SW480 (cell line): ENCODE measurements around the gene ING3.
A peak's percentile ranks its signal among the peaks of the same experiment; 100 is the strongest.
"Not testable (repeated sequence)": the region's sequence is repeated elsewhere in the genome, so short reads cannot be mapped to it uniquely, and the experiment has no call there.

ENCODE experiments used
- DNase-seq: peaks from one replicate; pipeline ENCODE4 v3.0.0-alpha.2; 2016; ENCODE audit warnings: low spot score

Gene ING3

DNA sequence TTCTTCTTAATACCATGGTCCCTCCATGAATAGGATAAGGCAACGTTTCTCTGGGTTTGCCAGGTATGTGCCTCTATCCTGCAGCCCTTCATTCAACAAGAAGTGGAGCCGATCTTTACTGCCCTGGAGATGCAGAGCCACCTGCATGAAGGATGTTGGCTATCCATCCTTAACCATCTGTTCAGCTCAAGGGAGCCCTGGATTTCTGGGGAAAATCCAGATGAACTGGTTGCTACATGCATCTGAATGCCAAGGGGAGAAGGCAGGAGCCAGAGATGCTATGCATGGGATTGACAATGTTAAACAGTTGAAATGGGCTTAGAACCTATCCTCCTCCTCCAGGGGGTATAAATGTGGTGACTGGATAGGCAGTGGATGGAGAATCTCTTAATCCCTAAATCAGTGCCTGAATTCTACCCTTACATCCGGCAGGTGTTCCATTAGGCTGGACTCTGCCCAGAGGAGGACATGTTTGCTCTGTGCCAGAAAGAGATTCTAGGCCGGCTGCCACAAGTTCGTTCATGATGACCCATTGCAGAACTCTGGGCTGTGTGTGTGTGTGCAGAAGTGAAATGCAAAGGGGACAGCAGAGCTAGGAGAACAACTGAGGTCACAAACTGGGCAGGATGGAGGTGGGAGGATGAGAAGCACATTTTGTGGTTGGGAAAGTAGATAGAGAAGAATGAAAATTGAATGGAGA is 53.6 kb downstream of the ING3 start:
- DNase-seq = no peak

DNA sequence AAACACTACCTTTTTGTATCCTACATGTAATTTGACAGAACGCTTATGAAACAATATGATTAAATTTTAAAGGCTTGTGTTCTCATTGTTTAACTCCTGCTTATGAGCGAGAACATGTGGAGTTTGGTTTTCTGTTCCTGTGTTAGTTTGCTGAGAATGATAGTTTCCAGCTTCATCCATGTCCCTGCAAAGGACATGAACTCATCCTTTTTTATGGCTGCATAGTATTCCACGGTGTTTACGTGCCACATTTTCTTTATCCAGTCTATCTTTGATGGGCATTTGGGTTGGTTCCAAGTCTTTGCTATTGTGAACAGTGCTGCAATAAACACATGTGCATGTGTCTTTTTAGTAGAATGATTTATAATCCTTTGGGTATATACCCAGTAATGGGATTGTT is 54.5 kb downstream of the ING3 start:
- DNase-seq = not testable (repeated sequence)

DNA sequence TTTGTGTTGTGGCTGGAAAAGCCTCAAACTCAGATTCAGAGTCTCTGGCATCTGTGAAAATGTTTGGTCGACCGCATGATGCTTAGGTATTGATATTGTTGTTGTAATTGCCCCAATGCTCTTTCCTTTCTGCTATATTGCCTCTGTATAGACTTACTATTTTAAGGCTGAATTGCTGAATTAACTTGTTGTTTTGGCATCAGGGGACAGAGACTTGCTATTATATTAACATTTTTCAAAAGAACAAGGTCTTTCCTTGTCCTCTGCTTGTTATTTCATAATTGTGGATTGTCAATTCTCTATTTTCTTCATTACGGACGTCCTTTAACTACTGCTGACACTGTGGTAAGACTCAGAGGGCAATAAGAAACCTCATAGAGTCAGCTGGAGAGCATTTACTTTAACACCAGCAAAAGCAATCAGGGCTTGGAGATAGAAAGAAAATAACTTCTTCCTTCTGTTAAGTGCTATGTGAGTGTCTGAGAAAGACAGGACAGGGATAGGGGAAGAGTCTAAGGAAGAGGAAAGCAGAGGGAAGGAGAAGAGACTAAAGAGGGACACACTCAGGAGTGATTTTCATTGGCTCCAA is 55.5 kb downstream of the ING3 start:
- DNase-seq = no peak

DNA sequence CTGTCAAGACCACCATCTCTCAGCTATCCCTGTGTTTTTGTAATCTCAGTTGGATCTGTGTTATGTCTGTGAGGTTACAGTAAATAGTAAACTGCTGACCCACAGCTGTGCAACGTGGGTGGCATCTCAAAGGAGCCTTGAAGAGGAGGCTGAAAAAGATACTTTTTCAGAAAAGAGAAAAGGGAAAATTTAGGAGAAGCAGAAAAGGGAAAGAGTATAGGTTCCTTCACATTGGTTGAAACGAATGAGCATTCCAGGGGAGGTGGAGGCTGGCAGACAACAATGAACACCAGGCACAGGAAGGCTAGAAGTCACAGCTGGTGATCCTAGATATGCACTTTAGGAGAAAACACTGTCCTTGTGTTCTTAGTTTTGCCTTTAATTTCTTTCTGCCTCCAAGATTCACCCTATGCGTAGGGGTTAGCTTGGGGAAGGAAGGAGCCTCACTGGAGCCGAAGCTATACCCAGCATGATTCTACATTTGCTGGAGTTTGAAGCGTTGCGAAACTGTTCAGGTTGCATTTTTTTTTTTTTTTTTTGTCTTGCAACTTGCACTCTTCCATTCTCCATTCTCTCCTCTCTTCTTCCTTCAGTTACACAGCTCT is 56.2 kb downstream of the ING3 start:
- no peak for DNase-seq

DNA sequence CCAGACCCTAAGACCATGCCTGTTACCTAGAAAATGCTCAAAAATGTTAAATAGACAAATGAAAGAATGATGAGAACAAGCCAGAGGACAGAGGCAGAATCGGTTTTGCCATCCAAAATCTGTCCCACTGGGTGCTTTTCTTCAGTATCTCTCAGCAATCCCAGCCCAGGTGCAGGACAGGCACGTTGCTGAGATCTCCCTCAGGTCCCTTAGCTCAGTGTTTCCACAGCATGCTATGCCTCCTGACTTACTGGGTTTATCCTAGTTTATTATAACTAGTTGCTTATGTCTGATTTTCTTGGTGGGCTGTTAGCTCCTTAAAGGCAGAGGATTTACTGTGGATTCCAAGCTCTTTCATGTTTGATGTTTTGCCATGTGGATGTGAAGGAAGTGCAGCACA is 58.2 kb downstream of the ING3 start:
- no peak for DNase-seq

DNA sequence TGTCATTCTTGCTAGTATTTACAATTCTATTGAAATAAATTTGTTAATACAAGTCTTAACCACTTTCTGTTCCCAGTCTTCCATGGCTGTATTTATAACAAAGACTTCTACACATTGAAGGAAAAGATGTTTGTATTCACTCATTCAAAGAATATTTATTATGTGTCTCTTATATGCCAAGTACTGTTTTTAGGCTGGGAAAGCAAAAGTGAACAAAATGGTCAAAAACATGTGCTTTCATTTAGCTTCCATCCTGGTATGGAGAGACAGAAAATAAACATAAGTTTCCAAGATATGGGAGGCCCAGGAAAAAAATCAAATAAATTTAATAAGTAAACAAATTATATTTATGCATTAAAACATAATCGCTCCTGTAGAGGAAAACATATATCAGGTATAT is 60.8 kb downstream of the ING3 start:
- no peak for DNase-seq

DNA sequence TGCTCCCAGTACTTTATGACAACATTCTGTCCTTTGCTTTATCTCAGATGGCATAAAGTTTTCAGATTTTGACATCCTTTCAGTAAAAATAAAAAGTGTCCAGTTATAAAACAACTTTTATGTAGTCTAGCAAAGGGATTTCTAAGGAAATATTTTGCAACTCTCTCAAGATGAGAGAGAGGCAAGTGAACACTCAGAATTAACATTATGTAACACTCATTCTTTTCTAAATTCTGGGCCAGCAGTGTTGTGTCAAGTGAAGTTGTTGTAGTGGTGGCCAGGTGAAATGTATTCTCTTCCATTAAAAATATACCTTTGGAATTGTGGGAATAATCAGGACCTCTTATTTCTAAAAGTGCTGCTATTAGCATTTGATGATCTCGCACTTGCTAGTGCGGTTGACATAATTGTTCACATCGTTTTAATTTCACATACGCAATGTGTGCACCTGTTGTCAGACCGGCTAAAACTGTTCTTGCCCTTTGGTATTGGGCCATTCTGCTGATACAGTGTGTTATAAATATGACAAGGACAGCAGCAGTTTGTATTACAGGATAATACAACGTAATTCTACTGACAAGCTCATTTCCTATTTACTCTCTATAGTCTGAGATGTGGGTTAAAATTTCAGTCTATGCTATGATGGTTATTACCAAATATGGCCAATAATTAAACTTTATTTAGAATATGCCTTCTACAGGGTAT is 61.7 kb downstream of the ING3 start:
- DNase-seq = no peak

DNA sequence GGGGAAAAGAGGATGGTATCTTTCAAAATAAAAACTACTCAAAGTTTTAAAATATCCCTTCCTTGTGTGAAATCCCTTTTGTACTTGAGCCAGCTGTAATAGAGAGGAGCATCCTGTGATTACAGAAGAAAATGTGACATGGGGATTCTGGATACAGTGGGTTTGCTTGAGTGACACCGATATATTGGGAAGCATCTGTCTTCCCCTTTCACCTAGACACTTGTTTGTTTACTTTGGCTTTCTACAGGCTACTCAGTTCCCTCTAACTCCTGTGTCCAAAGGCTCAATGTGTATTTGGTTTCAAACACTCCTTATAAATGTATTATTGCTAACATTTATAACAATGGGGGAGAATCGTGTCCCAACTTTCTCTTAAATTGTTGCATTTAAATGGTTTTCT is 62.3 kb downstream of the ING3 start:
- no peak for DNase-seq

DNA sequence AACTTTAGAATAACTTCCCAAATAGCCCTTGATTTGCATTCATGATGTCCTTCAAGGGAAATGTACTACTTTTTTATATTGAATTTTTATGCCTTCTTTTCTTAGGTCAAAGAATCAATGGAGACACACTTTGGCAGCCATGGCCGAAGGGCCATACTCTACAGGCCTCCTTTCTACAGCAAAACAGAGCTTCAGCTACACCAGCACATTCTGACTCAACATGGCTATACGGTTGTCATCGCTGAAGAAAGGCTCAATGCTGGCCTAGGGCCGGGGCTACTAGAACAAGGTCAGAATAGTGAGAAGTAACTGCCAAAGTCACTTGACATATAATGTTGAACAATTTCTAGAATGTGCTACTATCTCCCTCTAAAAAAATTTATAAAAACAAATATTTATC is 65.0 kb downstream of the ING3 start:
- no peak for DNase-seq

DNA sequence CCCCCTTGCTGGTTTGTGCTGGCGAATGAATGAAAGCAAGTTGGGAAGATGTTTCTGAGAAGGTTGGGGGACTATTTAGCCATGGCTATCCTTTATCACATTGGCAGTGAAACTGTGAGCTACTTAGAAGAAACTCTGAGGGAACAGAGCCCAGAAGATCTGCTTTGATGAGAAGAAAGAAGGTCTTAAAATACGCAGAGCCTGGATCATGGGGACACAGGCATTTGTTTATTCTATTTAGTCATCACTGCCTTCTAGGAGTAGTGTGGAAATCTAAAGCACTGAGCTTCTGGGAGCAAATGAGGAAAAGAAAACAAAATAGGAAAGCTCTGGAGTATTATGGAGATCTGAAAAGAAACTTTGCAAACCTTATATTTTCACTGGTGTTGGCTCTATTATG is 66.4 kb downstream of the ING3 start:
- no peak for DNase-seq

DNA sequence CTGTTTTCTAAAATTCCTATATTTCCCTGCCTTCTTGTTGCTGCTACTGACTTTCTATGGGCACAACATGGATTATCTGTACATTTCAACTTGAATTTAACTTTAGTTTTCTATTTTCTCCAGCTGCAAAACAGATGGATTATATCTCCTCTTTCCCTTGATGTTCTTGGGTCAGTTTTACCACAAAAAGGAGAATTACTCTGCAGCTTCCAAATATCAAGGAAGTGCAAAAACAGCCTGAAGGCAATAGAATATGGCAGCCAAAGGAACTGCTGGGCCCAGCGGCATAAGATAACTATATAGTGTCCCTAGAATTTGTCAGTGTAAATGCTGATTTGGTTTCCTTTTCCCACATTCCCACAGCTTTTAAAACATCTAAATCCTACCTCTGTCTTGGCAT is 67.0 kb downstream of the ING3 start:
- DNase-seq = no peak

DNA sequence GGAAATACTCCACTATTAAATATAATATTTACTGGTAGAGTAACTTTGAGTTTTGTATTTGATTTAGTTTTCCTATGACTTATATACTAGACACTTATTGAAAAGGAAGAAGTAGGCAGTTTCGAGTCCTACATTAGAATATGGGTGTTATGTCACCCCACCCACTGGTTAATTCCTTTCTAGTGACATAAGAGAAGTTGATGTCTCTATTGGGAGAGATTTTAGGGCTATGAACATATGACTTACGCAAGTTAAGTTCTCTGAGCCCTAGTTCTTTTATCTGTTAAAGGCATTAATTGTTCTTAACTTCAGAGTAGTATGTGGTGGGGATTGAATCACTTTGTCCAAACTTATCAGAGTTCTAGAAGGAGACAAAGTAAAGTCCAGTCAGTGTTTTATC is 68.4 kb downstream of the ING3 start:
- DNase-seq = no peak

DNA sequence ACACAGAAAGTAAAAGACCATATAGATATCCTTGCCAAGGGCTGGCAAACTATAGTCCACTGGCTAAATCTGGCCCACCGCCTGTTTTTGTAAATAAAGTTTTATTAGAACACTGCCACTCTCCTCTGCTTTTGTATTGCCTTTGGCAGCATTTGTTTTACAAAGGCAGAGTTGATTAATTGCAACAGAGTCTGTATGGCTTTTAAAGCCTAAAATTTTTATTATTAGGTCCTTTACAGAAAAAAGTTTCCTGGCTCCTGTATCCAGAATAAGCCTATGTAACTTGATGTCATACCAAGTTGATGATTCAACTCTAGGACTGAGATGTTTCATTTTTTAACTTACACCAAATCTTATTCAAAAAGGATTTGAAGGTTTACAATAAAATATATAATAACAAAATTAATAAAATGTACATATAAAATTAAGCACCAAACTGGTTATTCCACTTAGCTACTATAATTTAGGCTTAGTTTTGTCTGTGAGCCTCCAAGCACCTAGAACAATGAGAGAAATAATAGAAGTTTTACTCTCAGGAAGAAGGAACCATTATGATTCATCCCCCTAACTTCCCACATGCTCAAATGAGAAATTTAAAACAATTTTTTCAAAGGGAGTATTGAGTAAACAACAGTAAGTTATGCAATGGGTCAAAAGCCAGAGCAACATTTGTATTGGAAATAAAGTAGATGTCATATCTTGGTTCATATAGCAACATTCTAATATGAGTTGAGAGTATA is 69.8 kb downstream of the ING3 start:
- DNase-seq = peak; percentile 9

DNA sequence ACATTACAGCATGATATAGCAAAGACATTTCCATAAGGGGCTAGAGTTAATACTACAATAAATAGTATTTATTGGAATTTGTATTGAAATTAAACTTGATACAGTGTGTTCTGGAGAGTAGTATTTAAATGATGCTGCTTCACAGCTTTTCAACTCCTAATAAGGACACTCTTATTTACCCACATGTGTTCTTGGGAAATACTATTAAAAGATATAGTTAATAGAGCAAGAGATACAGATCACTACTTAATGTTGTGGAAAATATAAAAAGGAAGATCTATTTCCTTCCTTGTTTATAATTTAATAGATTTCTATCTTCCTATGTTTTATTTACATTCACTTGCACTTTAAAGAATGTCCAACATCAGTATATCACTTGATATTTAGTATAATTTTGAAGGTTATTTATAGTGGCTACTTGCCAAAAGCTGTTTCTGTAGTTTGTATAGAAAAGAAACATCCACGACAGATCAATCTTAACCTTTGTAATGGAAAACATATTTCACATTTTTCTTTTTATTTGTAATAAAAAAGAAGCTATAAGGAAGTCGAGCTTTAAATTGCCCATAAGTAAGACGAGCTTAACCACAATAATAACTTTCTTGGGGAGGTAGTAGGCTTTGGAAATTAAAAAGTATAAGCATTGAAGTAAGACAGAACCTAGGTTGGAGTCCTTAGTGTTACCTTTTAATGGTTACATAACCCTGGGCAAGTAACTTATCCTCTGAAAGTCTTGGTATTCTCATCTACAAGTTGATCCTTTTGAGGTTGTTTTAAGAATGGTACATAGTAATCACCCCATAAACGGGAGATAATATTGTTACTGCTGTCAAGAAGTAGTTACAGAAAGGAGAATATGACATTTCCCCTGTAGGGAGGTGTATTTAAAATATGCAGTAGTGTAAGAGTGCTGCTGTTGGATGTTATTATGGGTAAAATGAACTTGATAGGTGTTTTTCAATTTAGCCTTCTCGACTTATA is 70.7 kb downstream of the ING3 start:
- no peak for DNase-seq

DNA sequence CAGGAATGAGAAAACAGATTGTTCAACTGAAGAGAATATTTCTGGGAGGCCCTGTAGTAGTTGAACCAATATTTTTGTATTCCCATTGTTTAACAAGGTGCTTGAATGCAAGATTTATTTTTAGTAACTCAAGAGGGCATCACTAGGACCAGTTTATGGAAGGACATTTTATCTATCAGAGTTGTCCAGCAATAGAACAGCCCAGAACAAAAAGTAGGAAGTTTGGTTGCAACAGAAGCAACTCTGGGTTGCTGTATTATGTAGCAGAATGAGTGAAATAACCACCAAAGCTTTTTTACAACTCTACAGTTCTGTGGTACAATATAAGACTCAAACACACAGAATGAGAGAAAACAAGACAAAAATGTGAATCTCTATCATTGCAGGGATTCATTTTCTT is 72.6 kb downstream of the ING3 start:
- no peak for DNase-seq

DNA sequence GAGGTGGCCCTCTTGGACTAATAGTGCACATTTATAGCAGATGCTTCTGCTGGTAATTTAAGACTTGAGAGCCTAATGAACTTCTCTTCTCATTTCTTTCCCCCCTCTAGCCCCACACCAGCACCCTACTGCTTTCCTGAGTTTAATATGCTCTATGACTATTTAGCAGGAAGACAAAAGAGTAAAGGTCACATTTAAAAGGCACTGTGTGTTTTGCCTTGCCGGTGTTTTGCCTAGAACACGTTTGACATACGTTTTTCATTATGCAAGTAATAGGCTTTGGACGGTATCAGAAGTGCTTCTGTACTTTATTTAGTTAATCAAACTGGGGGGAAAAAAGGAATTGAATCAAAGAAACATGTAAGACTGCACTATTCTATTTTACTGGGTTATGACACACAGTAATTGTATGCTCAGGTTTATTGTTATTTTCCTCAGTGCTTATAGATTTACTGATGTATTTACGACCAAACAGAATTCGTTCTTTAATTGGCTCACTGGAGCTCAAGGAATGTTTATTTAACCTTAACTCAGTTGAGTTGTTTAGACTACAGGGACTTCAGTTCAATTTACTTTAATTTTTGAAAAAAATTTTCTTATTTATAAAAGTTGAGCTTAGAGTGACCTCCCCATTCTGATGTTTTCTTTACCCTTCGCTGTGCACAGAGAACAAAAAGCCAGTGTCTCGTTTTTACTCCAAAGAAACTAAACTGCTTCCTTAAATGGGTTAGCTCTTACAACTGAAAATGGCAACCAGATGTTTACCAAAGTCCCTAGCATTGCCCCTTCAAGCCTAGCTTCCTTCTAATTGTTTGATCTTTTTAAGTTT is 73.3 kb downstream of the ING3 start:
- DNase-seq = no peak

DNA sequence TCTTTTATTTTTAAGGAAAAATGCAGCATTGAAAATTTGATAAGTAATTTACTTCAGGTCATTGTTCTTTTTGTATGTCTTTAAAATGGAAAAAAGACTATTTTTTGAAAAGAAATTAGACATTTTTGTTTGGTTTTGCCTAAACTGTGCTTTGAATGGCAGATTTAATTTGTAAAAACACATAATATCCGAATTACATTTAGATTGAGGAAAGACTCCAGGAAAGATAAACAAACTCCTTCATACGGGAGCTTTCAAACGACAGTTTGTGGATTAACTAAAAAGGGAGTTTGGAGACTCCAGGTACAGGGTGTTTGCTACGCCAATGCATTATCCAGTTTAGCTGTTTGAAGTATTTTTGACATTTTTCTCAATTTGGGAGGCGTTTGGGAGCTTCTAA is 74.0 kb downstream of the ING3 start:
- DNase-seq = no peak

DNA sequence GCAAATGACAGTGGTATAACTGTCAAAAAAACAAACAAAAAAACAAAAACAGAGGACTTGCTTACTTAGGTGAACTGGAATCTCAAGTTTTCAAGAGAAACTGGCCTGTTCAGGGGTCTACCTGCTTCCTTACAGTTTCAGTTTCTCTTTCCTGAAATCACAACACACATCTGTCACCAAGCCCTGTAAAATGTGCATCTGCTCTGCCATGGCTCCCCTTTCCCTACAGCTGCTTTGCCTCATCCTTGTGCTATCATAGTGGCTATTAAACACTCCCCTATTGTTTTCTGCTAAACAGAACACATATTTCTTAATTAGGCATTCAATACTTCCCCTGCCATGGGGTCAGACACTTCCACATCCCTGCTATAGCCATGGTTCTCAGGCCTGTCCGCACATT is 75.6 kb downstream of the ING3 start:
- DNase-seq = no peak

DNA sequence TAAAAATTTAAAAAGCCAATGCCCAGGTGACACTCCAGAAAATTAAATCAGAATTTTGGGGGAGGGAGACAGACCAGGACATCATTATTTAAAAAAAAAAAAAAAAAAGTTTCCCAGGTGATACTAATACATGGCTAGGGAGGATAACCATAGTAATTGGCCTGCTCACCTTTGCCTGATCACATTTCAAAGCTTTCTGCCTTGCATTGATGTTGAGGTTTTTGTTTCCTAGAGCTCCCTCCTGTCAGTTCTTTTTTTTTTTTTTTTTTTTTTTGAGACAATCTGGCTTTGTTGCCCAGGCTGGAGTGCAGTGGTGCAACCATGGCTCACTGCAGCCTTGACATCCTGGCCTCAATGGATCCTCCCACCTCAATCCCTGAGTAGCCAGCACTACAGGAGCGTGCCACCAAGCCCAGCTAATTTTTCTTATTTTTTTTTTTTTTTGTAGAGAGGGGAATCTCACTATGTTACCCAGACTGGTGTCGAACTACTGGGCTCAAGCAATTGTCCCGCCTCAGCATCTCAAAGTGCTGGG is 76.1 kb downstream of the ING3 start:
- peak; percentile 55 for DNase-seq
